Measurements from ENCODE around the gene FIGNL2. TPM values are rescaled to one million over a fixed set of nuclear protein-coding genes. Genes with fewer than 3 reads are reported as not detected.

FIGNL2 gene, protein sequence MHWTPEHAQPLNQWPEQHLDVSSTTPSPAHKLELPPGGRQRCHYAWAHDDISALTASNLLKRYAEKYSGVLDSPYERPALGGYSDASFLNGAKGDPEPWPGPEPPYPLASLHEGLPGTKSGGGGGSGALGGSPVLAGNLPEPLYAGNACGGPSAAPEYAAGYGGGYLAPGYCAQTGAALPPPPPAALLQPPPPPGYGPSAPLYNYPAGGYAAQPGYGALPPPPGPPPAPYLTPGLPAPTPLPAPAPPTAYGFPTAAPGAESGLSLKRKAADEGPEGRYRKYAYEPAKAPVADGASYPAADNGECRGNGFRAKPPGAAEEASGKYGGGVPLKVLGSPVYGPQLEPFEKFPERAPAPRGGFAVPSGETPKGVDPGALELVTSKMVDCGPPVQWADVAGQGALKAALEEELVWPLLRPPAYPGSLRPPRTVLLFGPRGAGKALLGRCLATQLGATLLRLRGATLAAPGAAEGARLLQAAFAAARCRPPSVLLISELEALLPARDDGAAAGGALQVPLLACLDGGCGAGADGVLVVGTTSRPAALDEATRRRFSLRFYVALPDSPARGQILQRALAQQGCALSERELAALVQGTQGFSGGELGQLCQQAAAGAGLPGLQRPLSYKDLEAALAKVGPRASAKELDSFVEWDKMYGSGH
- total RNA-seq (2014; rRNA removed; shearing (Covaris generic)) (4.1 and 5.2 TPM in 2 replicates), polyA plus RNA-seq (2016; fragmentation: Nextera tagmentation; extraction: Ambion mirVana) (1.1 and 1.4 TPM in 2 replicates)
- long read RNA-seq, result 0 reads

DNA sequence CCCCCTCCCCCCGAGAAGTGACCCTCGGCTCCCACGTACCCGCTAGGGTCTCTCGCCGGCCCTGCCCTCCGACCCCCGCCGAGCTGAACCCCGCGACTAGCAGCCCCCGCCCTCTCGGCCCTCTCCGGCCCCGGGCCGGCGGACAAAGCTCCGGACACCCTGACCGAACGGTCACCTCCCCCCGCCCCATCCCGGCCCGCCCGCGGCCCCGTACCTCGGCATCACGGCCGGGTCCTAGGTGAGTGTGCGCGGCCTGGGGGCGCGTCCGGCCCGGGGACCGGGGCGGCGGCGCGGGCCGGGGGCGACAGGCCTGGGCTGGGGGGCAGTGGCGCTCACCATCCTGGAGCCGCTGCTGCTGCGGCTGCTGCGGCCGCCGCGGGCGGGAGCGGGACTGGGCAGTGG lies at the start of gene FIGNL2:
FIGNL2 (minus strand) TSS at position 393 of the 402 bp plus-strand sequence. CDS start 26,305 bp downstream, outside the sequence.
- Histone ChIP-seq H3K79me2 (replicated peaks; ENCODE audit: insufficient read depth) (no peaks in the 10 kb centered on the region), H3K4me1 (ENCODE audit: insufficient read depth) (peaks cover 40% of the 10 kb centered on the region), H3K4me3 (peak within 1 kb of the TSS; percentile 91), H3K27me3 (ENCODE audit: insufficient read depth) (peaks cover 59% of the 10 kb centered on the region), H2AFZ (0 out of 2 replicates have a peak within 1 kb of the TSS, but pooled peaks have one; percentile 59), H3K36me3 (ENCODE audit: insufficient read depth) (no peaks in the 10 kb centered on the region), H3K4me2 (peak within 1 kb of the TSS; percentile 96), H3K9me2 (ENCODE audit: insufficient read depth) (no peaks in the 10 kb centered on the region), H4K20me1 (replicated peaks; ENCODE audit: insufficient read depth) (peaks cover 4% of the 10 kb centered on the region; the same call in 1 of the 2 replicates), H3F3A (replicated peaks; ENCODE audit: low read depth) (peaks cover 12% of the 10 kb centered on the region; the same call in 1 of the 2 replicates), H3K27ac (ENCODE audit: low read depth) (no peak within 1 kb of the TSS)
- Mint-ChIP-seq H3K4me1 (peaks cover 54% of the 10 kb centered on the region), H3K27me3 (ENCODE audit: insufficient read depth, low read depth, poor library complexity) (peaks cover 54% of the 10 kb centered on the region), H3K9me3 (no peaks in the 10 kb centered on the region; the same call in 1 of the 3 replicates), H3K4me3 (peak within 1 kb of the TSS; percentile 75), H3K27ac (no peak within 1 kb of the TSS), H3K36me3 (ENCODE audit: low read depth) (no peaks in the 10 kb centered on the region; the same call in 2 of the 3 replicates)
- TF ChIP-seq JUNB (IDR thresholded peaks at IDR 0.05; ENCODE audit: unreplicated experiment) (no peak), ETS1 (IDR thresholded peaks at IDR 0.05) (no peak), NANOG (IDR thresholded peaks at IDR 0.05; ENCODE audit: borderline replicate concordance) (no peak), POLR2AphosphoS5 (IDR thresholded peaks at IDR 0.05; ENCODE audit: low read depth) (no peak), STAT1 (IDR thresholded peaks at IDR 0.05; ENCODE audit: unreplicated experiment) (no peak), EZH2 (IDR thresholded peaks at IDR 0.05; ENCODE audit: low read depth, unreplicated experiment) (no peak)
- TF ChIP-seq, protein P1, sequence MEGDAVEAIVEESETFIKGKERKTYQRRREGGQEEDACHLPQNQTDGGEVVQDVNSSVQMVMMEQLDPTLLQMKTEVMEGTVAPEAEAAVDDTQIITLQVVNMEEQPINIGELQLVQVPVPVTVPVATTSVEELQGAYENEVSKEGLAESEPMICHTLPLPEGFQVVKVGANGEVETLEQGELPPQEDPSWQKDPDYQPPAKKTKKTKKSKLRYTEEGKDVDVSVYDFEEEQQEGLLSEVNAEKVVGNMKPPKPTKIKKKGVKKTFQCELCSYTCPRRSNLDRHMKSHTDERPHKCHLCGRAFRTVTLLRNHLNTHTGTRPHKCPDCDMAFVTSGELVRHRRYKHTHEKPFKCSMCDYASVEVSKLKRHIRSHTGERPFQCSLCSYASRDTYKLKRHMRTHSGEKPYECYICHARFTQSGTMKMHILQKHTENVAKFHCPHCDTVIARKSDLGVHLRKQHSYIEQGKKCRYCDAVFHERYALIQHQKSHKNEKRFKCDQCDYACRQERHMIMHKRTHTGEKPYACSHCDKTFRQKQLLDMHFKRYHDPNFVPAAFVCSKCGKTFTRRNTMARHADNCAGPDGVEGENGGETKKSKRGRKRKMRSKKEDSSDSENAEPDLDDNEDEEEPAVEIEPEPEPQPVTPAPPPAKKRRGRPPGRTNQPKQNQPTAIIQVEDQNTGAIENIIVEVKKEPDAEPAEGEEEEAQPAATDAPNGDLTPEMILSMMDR (conservative IDR thresholded peaks at IDR 0.05; ENCODE audit: low read depth in 2 of 2), result no peak
- peak; percentile 8 for ATAC-seq
- DNase-seq (ENCODE audit: low spot score), result no peak

DNA sequence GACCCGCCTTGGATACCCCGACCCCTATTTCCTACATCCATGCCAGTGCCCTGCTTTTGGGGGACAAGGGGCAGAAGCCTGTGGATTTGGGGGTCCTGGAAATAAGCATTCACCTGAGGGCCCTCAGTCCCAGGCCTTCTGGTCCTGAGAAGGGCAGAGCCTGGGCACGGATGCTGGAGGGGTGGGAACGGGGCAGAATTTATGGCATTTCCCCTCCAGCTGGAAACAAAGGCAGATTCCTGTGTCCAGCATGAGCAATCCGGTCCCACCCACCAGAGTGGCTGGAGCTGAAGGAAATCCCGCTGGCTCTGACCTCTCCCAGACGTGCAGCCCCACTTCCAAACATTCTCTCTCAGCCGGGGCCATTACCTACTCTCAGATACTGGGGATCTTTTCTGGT lies 48.7 kb upstream of the FIGNL2 start:
- H3K4me1 Mint-ChIP-seq, result peaks cover 2% of the 10 kb centered on the region; the same call in 1 of the 3 replicates
- Histone ChIP-seq H3K4me3 (no peak overlapping the region), H3K27ac (ENCODE audit: low read depth) (no peak overlapping the region), H3K79me2 (replicated peaks; ENCODE audit: insufficient read depth) (no peaks in the 10 kb centered on the region), H3F3A (replicated peaks; ENCODE audit: low read depth) (no peaks in the 10 kb centered on the region), H3K4me2 (no peak overlapping the region), H2AFZ (no peak overlapping the region), H3K36me3 (ENCODE audit: insufficient read depth) (no peaks in the 10 kb centered on the region), H3K9me2 (ENCODE audit: insufficient read depth) (no peaks in the 10 kb centered on the region), H3K27me3 (ENCODE audit: insufficient read depth) (no peaks in the 10 kb centered on the region), H4K20me1 (replicated peaks; ENCODE audit: insufficient read depth) (no peaks in the 10 kb centered on the region), H3K4me1 (ENCODE audit: insufficient read depth) (no peaks in the 10 kb centered on the region)
- H3K4me3 Mint-ChIP-seq, result no peak overlapping the region
- no peak overlapping the region for H3K27ac Mint-ChIP-seq
- DNase-seq (ENCODE audit: low spot score) (no peak), ATAC-seq (no peak)
- no peaks in the 10 kb centered on the region for H3K36me3 Mint-ChIP-seq (ENCODE audit: low read depth)
- no peaks in the 10 kb centered on the region for H3K9me3 Mint-ChIP-seq
- H3K27me3 Mint-ChIP-seq (ENCODE audit: insufficient read depth, low read depth, poor library complexity), result peaks cover 8% of the 10 kb centered on the region
- no peak for TF ChIP-seq JUNB (IDR thresholded peaks at IDR 0.05; ENCODE audit: unreplicated experiment)
- TF ChIP-seq ZNF114 (CRISPR knock-in tag; IDR thresholded peaks at IDR 0.05), result no peak
- TF ChIP-seq ZNF331 (CRISPR knock-in tag; IDR thresholded peaks at IDR 0.05; ENCODE audit: low read depth), result no peak
- no peak for TF ChIP-seq CREB1 (CRISPR knock-in tag; IDR thresholded peaks at IDR 0.05; ENCODE audit: low read depth)
- no peak for TF ChIP-seq EZH2phosphoT487 (IDR thresholded peaks at IDR 0.05; ENCODE audit: unreplicated experiment)
- no peak for TF ChIP-seq POLR2AphosphoS5 (IDR thresholded peaks at IDR 0.05; ENCODE audit: low read depth)
